ENCODE results near the gene LAMP1.
"Not testable (repeated sequence)": the region's sequence is repeated elsewhere in the genome, so short reads cannot be mapped to it uniquely, and the experiment has no call there.

The LAMP1 gene

DNA sequence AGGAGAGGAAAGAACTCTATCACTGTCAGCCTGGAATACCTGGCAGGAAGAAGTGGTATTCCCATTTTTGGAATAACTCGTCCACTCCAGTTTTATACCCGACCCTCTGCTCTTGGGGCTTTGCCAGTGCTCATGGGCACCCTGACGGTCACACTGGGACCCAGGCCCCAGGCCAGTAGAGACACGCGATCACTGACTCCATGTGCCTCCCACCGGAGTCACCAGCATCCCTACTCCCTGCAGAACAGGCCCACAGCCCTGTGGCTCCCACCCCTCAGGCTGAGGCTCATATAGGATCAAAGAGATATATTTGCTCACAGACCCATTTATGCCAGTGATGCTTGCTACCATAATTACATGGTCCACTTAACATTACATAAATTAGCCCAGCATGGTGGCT is 63.4 kb downstream of the LAMP1 start:
- DNase-seq: no peak

DNA sequence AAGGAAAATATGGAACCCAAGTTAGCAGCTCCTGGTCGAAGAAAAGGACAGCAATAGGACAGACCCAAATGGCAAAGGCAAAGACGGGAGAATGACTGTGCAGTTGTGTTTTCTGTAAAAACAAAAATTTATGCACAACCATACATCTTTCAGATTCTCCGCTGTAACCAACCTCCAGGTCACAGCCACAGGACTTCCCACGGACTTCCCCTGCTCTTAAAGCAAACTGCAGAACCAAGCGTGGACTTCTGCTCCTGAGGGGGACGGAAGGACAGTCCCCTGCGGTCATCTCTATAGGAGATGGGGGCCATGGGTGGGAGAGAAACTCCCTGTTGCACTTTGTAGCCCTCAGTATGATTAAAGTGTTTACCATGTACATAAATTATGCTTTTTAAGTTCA is 64.4 kb downstream of the LAMP1 start:
- no peak for DNase-seq

DNA sequence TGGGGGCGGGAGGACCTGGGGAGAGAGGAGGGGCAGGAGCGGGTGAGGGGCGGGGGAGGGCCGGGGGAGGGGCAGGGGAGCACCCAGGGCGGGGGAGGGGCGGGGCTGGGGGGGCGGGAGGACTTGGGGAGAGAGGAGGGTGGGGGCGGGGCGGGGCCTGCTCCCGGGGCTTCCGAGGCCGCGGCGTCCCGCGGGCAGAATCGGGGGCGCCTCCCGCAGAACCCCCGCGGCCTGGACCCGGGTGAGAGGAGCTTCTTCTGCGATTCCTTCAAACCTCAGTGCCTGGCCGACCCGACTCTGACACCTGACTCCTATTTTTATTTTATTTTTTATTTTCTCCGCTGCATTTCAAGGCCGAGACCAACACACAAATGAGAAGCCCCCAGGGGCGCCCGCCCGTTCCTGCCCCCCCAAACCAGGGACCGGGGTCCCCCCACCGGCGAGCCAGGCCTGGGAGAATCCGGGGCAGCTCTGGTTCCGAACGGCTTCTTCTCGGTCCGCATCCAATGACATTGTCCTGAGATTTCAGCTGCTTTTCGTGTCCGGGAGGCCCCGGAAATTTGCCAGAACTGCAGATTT is 67.4 kb downstream of the LAMP1 start:
- no peak for DNase-seq

DNA sequence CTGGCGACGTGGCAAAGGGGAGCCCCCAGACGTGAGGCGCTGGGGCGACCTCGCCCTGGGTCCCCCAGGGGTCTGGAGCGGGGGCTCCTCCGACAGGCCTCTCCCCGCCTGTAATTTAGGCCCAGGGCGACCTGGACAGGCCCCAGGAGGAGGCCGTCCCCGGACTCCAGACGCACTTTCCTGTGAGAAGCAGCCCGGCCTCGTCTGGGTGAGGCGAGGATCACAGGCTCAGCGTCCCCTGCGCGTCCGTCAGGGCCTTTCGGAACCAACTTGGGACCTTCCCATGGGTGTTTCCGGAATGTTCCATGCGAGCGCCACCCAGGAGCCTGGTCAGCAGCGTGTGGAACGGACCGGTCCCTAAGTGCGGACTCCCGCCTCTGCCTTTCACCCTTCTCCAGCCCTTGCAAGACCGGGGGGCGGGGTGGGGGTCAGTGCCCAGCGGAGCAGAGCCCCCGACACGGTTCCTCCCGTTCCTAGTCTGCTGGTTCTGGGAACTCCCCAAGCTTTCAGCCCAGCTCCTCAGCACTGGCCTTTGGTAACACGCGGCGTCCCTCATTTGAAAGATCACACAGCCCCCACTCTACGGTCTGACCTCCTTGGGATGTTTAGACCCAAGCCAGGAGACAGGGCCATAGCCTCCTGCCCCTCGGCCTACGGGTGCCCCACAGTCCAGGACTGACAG is 68.0 kb downstream of the LAMP1 start:
- no peak for DNase-seq

DNA sequence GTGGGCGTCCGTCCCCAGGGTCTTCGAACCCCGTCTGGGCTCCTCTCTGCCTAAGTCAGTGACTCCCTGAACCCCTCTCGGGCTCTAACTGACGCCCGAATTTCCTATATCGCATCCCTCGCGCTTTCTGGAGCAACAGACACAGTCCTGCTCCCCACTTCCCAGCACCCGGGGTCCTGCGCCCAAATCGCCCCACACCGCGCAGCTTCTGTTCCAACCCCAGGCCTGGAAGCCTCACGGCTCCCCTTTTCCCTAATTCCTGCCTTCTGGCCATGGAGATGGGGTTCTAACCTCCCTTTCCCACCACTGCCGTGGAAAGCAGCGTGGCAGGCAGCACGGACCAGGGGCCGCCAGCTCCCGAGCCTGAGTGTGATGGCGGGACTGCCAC is 68.5 kb downstream of the LAMP1 start:
- DNase-seq: no peak

DNA sequence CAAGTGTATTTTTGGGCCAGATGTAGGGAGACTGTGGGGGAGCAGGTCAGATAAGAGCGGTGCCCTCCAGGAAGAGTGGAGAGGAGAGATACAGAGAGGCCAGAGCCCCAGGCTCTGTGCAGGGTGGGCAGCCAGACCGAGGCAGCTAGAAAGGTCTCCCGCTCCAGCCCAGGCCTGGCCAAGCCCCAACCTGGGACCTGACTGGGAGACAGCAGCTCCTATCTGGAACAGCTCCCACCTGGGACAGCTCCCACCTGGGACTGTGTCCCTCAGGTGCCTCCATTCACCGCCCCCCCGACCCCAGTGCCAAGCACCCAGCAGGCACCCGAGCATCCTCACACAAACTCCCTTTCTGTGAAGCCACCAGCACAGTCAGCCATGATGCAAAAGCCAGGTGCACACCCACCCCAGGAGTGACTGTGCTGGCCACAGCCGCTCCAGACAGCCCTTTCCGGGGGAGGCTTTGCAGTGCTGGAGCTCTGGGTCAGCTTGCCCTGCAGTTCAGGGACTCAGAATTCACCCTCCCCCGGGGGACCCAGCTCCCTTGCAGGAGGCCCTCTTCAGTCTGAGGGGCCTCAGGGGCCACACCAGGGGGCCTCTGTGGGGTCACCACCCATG is 69.0 kb downstream of the LAMP1 start:
- no peak for DNase-seq

DNA sequence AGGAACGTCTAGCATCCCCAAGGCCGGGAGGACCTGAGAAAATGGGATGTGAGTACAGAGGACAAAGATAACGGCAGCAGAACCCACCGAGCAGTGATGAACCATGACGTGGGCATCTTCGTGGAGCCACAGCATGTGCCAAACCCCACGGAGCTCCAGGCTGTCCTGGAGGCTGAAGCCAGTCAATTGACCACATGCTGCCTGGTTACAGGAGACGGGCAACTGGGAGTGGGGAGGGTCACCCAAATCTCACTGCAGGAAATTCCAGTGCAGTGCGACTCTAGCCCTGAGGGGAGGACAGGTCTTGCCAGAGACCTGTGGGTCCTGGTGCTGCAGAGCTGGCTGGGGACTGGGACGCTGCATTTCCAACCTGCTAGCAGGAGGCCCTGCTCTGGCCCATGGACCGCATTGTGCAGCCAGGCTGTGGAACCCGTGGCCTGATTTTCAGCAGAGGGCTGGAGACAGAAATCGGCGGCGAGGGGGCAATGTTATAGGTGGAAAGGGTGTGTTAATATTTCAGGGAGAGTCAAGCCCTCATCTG is 70.1 kb downstream of the LAMP1 start:
- DNase-seq: no peak

DNA sequence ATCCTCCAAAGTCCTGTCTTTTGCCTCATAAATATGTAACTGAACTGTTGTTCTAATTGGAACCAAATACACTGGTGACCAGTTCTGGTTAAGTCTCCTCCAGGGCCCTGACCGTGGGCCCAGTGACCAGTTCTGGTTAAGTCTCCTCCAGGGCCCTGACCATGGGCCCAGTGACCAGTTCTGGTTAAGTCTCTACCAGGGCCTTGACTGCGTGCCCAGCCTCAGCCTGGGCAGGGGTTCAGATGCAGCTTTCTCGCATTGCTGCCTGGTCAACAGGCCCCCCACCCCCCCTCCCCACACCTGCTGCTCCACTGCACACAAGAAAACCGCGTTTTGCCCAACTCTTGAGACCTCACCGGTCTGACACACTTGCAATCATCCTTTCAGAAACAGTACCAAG is 70.7 kb downstream of the LAMP1 start:
- DNase-seq: no peak

DNA sequence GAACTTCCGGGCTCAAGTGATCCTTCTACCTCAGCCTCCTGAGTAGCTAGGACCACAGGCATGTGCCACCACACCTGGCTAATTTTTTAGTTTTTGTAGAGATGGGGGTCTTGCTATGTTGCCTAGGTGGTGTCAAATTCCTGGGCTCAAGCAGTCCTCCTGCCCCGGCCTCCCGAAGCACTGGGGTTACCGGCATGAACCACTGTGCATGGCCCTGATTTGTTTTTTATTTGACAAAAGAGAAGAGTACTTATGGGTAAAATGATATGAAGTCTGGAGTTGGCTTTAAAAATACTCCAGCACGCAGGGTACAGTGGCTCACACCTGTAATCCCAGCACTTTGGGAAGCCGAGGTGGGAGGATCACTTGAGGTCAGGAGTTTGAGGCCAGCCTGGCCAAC is 71.3 kb downstream of the LAMP1 start:
- DNase-seq: not testable (repeated sequence)

DNA sequence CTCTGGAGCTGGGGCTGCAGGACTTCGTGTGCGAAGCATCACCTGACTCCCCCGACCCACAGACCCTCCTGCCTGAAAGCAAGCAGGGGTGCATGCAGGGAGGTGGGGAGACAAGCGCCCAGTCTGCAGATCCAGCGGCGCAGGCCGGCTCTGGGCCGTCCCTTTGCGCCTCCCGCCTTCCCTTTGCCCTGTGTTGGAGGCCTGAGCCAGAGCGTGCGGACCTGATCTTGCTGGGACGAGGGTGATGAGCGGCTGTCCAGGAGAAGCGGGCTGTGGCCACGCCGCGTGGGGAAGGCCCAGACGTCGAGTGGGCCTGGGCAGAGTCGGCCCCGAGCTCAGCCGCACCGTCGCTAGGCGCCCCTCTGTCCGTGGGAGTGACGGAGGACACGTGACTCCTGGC is 72.2 kb downstream of the LAMP1 start:
- DNase-seq: no peak

DNA sequence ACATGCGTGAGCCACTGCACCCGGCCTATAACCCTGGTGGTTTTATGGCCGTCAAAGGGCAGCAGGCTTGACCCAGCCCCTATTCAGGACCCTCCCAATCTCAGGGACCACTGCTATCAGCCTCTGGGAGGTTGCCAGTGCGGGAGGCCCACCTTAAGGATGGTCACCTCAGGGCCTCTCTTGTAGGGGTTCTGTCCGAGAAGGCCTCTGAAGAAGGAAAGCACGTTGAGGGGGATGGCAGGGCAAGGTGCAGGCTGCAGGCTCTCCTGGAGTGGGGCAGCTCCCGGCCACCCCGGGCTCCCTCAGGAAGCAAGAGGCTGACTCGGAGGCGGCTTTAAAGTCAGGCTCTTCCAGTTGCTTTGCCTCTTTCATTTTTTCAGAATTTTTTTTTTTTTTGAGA is 72.8 kb downstream of the LAMP1 start:
- no peak for DNase-seq

DNA sequence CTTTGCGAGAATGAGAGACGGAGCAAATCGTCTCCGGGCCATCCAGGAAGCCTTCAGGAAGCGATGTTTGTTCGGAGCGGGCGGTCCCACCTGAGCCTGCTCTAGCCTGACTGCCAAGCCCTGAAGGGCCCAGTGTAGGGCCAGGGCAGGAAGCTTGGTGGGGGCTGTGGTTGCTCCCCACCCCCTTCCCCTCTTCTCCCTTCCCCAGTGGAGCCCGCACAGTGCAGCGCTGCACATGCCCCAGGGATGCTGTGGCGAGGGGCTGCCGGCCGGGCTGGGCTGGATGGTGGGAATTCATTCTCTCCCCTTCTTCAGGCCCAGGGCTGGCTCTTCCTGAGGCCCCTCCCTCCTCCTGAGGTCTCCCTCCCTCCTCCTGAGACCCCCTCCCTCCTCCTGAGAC is 74.0 kb downstream of the LAMP1 start:
- no peak for DNase-seq

DNA sequence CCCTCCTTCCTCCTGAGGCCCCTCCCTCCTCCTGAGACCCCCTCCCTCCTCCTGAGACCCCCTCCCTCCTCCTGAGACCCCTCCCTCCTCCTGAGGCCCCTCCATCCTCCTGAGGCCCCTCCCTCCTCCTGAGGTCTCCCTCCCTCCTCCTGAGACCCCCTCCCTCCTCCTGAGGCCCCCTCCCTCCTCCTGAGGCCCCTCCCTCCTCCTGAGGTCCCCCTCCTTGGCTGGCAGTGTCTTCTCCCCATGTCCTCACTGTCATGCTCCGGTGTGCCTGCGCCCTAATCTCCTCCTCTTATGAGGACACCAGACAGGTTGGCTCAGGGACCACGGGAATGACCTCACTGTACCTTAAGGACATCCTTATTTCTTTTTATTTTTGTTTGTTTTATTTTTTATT is 74.7 kb downstream of the LAMP1 start:
- DNase-seq: not testable (repeated sequence)
